HepG2 (cell line): ENCODE results near the gene HRC. TPM values are rescaled to one million over a fixed set of nuclear protein-coding genes. Genes with fewer than 3 reads are reported as not detected.
A peak's percentile ranks its signal among the peaks of the same experiment; 100 is the strongest.

ENCODE experiments used
- ATF6 ChIP-seq: sonication (generic); formaldehyde crosslinking; conservative IDR thresholded peaks from 2 replicates; pipeline ENCODE4 v1.4.0; 2020; ENCODE audit warnings: missing genetic modification reagents
- HNRNPH1 ChIP-seq: fragments of 200-400 bp; formaldehyde crosslinking; optimal IDR thresholded peaks from 2 replicates; pipeline ENCODE3; 2017; ENCODE audit warnings: mild to moderate bottlenecking, low read depth, low read length
- NPAS2 ChIP-seq: sonication (generic); formaldehyde crosslinking; IDR thresholded peaks from 2 replicates; pipeline ENCODE4 v1.8.0; 2022; ENCODE audit warnings: mild to moderate bottlenecking, missing genetic modification reagents, borderline replicate concordance
- RBM22 ChIP-seq: fragments of 200-400 bp; formaldehyde crosslinking; optimal IDR thresholded peaks from 2 replicates; pipeline ENCODE3; 2017; ENCODE audit warnings: mild to moderate bottlenecking, low read length, moderate library complexity
- SP2 ChIP-seq: sonication (generic); formaldehyde crosslinking; IDR thresholded peaks from 2 replicates; pipeline ENCODE4 v1.5.1; 2020; ENCODE audit warnings: mild to moderate bottlenecking, missing genetic modification reagents
- ZNF629 ChIP-seq: sonication (generic); formaldehyde crosslinking; conservative IDR thresholded peaks from 2 replicates; pipeline ENCODE4 v1.5.0; 2020; ENCODE audit warnings: missing genetic modification reagents
- ZSCAN9 ChIP-seq: IDR thresholded peaks from 2 replicates; pipeline ENCODE4 v1.6.1; 2016; ENCODE audit warnings: borderline replicate concordance
- polyA plus RNA-seq, 8 experiments: library from polyadenylated mRNA; depleted of rRNA in 3 of 8; stranded (reverse) in 7 of 8; unstranded in 1 of 8; fragments of >200 nt; fragmentation: Illumina TruSeq in 4 of 8; extraction: Trizol in 4 of 8; gene quantifications; 2 replicates each; pipeline versions ENCODE4 v1.2.1 to v1.2.3, GENCODE V29; 2011 to 2016; ENCODE audit warnings: low read depth in 4 of 8, missing spikeins in 1 of 8, mixed read lengths in 1 of 8; ENCODE audit not compliant: insufficient read depth in 1 of 8
- total RNA-seq, 5 experiments: library from RNA; depleted of rRNA; stranded (reverse); fragments of >200 nt; fragmentation: Illumina TruSeq; extraction: Trizol; gene quantifications; 2 replicates each; pipeline ENCODE4 v1.2.3, GENCODE V29; 2016; ENCODE audit warnings: low read depth in 1 of 5
- TF ChIP-seq, protein P1 (sequence below): sonication (generic); formaldehyde crosslinking; IDR thresholded peaks from 2 replicates; pipeline ENCODE4 v1.4.0; 2020; ENCODE audit warnings: missing genetic modification reagents, borderline replicate concordance
- TF ChIP-seq, protein P2 (sequence below): sonication (generic); formaldehyde crosslinking; IDR thresholded peaks from 2 replicates; pipeline ENCODE4 v1.5.0; 2020; ENCODE audit warnings: mild to moderate bottlenecking, missing genetic modification reagents
- TF ChIP-seq, protein P3 (sequence below), 2 experiments: fragments of 450-650 bp in 1 of 2; sonication (generic) in 1 of 2; formaldehyde crosslinking in 1 of 2; IDR thresholded peaks; 2 replicates each; pipeline versions ENCODE4 v1.6.1 to v1.8.0; 2016 to 2022; ENCODE audit warnings: antibody characterized with exemption in 1 of 2, mild to moderate bottlenecking in 1 of 2, missing genetic modification reagents in 1 of 2

HRC gene
- total and polyA plus RNA-seq, 2 of the 13 experiments (the other 11 are each of a cell fraction or from before 2014, with no cell fraction given) = 3.6 to 15.4 TPM

- TF ChIP-seq, protein P1, sequence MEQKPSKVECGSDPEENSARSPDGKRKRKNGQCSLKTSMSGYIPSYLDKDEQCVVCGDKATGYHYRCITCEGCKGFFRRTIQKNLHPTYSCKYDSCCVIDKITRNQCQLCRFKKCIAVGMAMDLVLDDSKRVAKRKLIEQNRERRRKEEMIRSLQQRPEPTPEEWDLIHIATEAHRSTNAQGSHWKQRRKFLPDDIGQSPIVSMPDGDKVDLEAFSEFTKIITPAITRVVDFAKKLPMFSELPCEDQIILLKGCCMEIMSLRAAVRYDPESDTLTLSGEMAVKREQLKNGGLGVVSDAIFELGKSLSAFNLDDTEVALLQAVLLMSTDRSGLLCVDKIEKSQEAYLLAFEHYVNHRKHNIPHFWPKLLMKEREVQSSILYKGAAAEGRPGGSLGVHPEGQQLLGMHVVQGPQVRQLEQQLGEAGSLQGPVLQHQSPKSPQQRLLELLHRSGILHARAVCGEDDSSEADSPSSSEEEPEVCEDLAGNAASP (CRISPR knock-in tag) = peak; percentile 78; the same call in 1 of the 2 replicates
- no peak for TF ChIP-seq RBM22
- TF ChIP-seq SP2 (CRISPR knock-in tag) = peak; percentile 57; the same call in 1 of the 2 replicates
- TF ChIP-seq ZNF629 (CRISPR knock-in tag) = 0 out of 2 replicates have a peak, but pooled peaks have one; percentile 27
- TF ChIP-seq, protein P2, sequence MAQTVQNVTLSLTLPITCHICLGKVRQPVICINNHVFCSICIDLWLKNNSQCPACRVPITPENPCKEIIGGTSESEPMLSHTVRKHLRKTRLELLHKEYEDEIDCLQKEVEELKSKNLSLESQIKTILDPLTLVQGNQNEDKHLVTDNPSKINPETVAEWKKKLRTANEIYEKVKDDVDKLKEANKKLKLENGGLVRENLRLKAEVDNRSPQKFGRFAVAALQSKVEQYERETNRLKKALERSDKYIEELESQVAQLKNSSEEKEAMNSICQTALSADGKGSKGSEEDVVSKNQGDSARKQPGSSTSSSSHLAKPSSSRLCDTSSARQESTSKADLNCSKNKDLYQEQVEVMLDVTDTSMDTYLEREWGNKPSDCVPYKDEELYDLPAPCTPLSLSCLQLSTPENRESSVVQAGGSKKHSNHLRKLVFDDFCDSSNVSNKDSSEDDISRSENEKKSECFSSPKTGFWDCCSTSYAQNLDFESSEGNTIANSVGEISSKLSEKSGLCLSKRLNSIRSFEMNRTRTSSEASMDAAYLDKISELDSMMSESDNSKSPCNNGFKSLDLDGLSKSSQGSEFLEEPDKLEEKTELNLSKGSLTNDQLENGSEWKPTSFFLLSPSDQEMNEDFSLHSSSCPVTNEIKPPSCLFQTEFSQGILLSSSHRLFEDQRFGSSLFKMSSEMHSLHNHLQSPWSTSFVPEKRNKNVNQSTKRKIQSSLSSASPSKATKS (CRISPR knock-in tag) = no peak
- 0 out of 2 replicates have a peak, but pooled peaks have one; percentile 74 for TF ChIP-seq ATF6 (CRISPR knock-in tag)
- no peak for TF ChIP-seq HNRNPH1
- TF ChIP-seq ZSCAN9 (CRISPR knock-in tag) = 0 out of 2 replicates have a peak, but pooled peaks have one; percentile 67
- no peak for TF ChIP-seq NPAS2 (CRISPR knock-in tag)
- TF ChIP-seq, protein P3, sequence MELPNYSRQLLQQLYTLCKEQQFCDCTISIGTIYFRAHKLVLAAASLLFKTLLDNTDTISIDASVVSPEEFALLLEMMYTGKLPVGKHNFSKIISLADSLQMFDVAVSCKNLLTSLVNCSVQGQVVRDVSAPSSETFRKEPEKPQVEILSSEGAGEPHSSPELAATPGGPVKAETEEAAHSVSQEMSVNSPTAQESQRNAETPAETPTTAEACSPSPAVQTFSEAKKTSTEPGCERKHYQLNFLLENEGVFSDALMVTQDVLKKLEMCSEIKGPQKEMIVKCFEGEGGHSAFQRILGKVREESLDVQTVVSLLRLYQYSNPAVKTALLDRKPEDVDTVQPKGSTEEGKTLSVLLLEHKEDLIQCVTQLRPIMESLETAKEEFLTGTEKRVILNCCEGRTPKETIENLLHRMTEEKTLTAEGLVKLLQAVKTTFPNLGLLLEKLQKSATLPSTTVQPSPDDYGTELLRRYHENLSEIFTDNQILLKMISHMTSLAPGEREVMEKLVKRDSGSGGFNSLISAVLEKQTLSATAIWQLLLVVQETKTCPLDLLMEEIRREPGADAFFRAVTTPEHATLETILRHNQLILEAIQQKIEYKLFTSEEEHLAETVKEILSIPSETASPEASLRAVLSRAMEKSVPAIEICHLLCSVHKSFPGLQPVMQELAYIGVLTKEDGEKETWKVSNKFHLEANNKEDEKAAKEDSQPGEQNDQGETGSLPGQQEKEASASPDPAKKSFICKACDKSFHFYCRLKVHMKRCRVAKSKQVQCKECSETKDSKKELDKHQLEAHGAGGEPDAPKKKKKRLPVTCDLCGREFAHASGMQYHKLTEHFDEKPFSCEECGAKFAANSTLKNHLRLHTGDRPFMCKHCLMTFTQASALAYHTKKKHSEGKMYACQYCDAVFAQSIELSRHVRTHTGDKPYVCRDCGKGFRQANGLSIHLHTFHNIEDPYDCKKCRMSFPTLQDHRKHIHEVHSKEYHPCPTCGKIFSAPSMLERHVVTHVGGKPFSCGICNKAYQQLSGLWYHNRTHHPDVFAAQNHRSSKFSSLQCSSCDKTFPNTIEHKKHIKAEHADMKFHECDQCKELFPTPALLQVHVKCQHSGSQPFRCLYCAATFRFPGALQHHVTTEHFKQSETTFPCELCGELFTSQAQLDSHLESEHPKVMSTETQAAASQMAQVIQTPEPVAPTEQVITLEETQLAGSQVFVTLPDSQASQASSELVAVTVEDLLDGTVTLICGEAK (IDR thresholded peaks at IDR 0.05) = no peak
- TF ChIP-seq, protein P3 (CRISPR knock-in tag; IDR thresholded peaks at IDR 0.05) = peak; percentile 72
Measured at GRCh38 chr19:49119411-49120324, 35.5 kb downstream of the HRC start, which contains the start of gene PPFIA3 (continued).
